Peyer's patch (tissue), 4 donors: Measurements from ENCODE around the gene PLEKHM3. TPM values are rescaled to one million over a fixed set of nuclear protein-coding genes. Genes with fewer than 3 reads are reported as not detected.

ENCODE experiments used
- DNase-seq, 3 donors: peaks; one replicate each; pipeline ENCODE4 v3.0.0-alpha.2; 2017 to 2019
- H3K27ac ChIP-seq, 4 donors: fragments of 200-600 bp; sonication (generic); one replicate each; pipeline ENCODE4 v1.5.1; 2016 to 2019
- H3K27me3 ChIP-seq, 2 donors: fragments of 200-600 bp; sonication (generic); one replicate each; pipeline ENCODE4 v1.5.1; 2019
- H3K36me3 ChIP-seq, 3 donors: fragments of 200-600 bp; sonication (generic); one replicate each; pipeline ENCODE4 v1.5.1; 2016 to 2019
- H3K4me1 ChIP-seq, 4 donors: fragments of 200-600 bp; sonication (generic); one replicate each; pipeline ENCODE4 v1.5.1; 2016 to 2019
- H3K4me3 ChIP-seq, 4 donors: fragments of 200-600 bp; sonication (generic); 1 replicate in 3 of 4; 2 replicates in 1 of 4; pipeline ENCODE4 v1.5.1; 2016 to 2019; ENCODE audit warnings: mild to moderate bottlenecking in 1 of 4
- H3K9me3 ChIP-seq, 4 donors: fragments of 200-600 bp; sonication (generic); one replicate each; pipeline ENCODE4 v1.5.1; 2016 to 2019; ENCODE audit warnings: mild to moderate bottlenecking in 1 of 4
- CTCF ChIP-seq, 6 experiments: fragments of 450-650 bp in 4 of 6; fragments of 200-600 bp in 2 of 6; sonication (generic) in 1 of 6; IDR thresholded peaks; one replicate each; pipeline ENCODE4 v1.5.1; 2017 to 2019; ENCODE audit warnings: antibody characterized with exemption in 6 of 6, mild to moderate bottlenecking in 3 of 6, moderate library complexity in 1 of 6
- POLR2A ChIP-seq, 2 donors: fragments of 450-650 bp; IDR thresholded peaks; one replicate each; pipeline ENCODE4 v1.5.1; 2017; ENCODE audit warnings: antibody characterized with exemption in 2 of 2, mild to moderate bottlenecking in 2 of 2, moderate library complexity in 2 of 2
- total RNA-seq, 4 donors: library from RNA; depleted of rRNA; stranded (reverse); fragments of >200 nt; gene quantifications; one replicate each; pipeline ENCODE4 v1.1.0, GENCODE V29; 2016

PLEKHM3 gene
- total RNA-seq, 4 donors from 2014 or later = 14.4 to 45.4 (median 22.7) TPM

- no peaks in the 10 kb centered on the region for H3K9me3 ChIP-seq
- peak overlapping the region in 1 of 4 donors; percentile 33 for H3K4me3 ChIP-seq
- peaks cover 0 to 6% (median 2%) of the 10 kb centered on the region in 4 donors for H3K4me1 ChIP-seq
- peak overlapping the region in 3 of 4 donors; percentile 47 to 90 (median 78) for H3K27ac ChIP-seq
- no peaks in the 10 kb centered on the region for H3K27me3 ChIP-seq
- TF ChIP-seq POLR2A (IDR thresholded peaks at IDR 0.05) = no peak
- no peak for TF ChIP-seq CTCF (IDR thresholded peaks at IDR 0.05)
- no peaks in the 10 kb centered on the region for H3K36me3 ChIP-seq
- no peak for DNase-seq
These were observed 215.0 kb downstream of the PLEKHM3 start for GRCh38 chr2:207810200-207810788.

- Histone ChIP-seq H3K4me1 (peaks cover 0 to 6% (median 2%) of the 10 kb centered on the region in 4 donors), H3K27ac (no peak overlapping the region), H3K36me3 (no peaks in the 10 kb centered on the region), H3K27me3 (no peaks in the 10 kb centered on the region), H3K9me3 (no peaks in the 10 kb centered on the region), H3K4me3 (no peak overlapping the region)
- DNase-seq = no peak
- no peak for TF ChIP-seq POLR2A (IDR thresholded peaks at IDR 0.05)
- TF ChIP-seq CTCF (IDR thresholded peaks at IDR 0.05) = no peak
These were observed 217.2 kb downstream of the PLEKHM3 start for GRCh38 chr2:207808119-207808518.

- no peak for DNase-seq
- no peak for TF ChIP-seq POLR2A (IDR thresholded peaks at IDR 0.05)
- no peak for TF ChIP-seq CTCF (IDR thresholded peaks at IDR 0.05)
- Histone ChIP-seq H3K9me3 (no peaks in the 10 kb centered on the region), H3K36me3 (no peaks in the 10 kb centered on the region), H3K27ac (no peak overlapping the region), H3K4me1 (peaks cover 0 to 6% (median 2%) of the 10 kb centered on the region in 4 donors), H3K27me3 (no peaks in the 10 kb centered on the region), H3K4me3 (no peak overlapping the region)
These were observed 217.8 kb downstream of the PLEKHM3 start for GRCh38 chr2:207807516-207807915.

- no peak for DNase-seq
- no peak for TF ChIP-seq POLR2A (IDR thresholded peaks at IDR 0.05)
- H3K36me3 ChIP-seq = no peaks in the 10 kb centered on the region
- H3K4me3 ChIP-seq = no peak overlapping the region
- no peak overlapping the region for H3K27ac ChIP-seq
- H3K9me3 ChIP-seq = no peaks in the 10 kb centered on the region
- H3K4me1 ChIP-seq = peaks cover 0 to 6% (median 2%) of the 10 kb centered on the region in 4 donors
- H3K27me3 ChIP-seq = no peaks in the 10 kb centered on the region
These were observed 219.6 kb downstream of the PLEKHM3 start for GRCh38 chr2:207805566-207806226.

GRCh38 chr2:207802650-207803049 is 222.7 kb downstream of the PLEKHM3 start:
- H3K4me1 ChIP-seq = no peaks in the 10 kb centered on the region
- no peak for TF ChIP-seq POLR2A (IDR thresholded peaks at IDR 0.05)
- no peak for TF ChIP-seq CTCF (IDR thresholded peaks at IDR 0.05)

GRCh38 chr2:207801259-207801658 is 224.1 kb downstream of the PLEKHM3 start:
- no peak overlapping the region for H3K27ac ChIP-seq
- no peak for TF ChIP-seq POLR2A (IDR thresholded peaks at IDR 0.05)
- no peak for TF ChIP-seq CTCF (IDR thresholded peaks at IDR 0.05)

More at GRCh38 chr2:207802650-207803049, 222.7 kb downstream of the PLEKHM3 start:
- H3K9me3 ChIP-seq = no peaks in the 10 kb centered on the region
- DNase-seq = peak in 1 of 3 donors; percentile 74
- H3K27me3 ChIP-seq = no peaks in the 10 kb centered on the region
- no peak overlapping the region for H3K4me3 ChIP-seq
- no peaks in the 10 kb centered on the region for H3K36me3 ChIP-seq
- H3K27ac ChIP-seq = peak overlapping the region in 1 of 4 donors; percentile 41

More at GRCh38 chr2:207801259-207801658, 224.1 kb downstream of the PLEKHM3 start:
- Histone ChIP-seq H3K36me3 (no peaks in the 10 kb centered on the region), H3K4me3 (no peak overlapping the region), H3K4me1 (peaks cover 0 to 10% (median 3%) of the 10 kb centered on the region in 4 donors), H3K27me3 (no peaks in the 10 kb centered on the region), H3K9me3 (no peaks in the 10 kb centered on the region)
- DNase-seq = no peak
